BJ (cell line): ENCODE results near the gene STK24. TPM values are rescaled to one million over a fixed set of nuclear protein-coding genes. Genes with fewer than 3 reads are reported as not detected.
A peak's percentile ranks its signal among the peaks of the same experiment; 100 is the strongest.

Experiments used
- CTCF ChIA-PET: fragments of 350-600 bp; formaldehyde crosslinking; extraction: SDS; loops from one replicate; lab custom pipeline; 2021; ENCODE audit warnings: antibody characterized with exemption, inconsistent platforms; lab: Yijun Ruan, JAX
- POLR2A ChIA-PET: fragments of 300-600 bp; sonication (Branson Sonifier 250); formaldehyde crosslinking; extraction: SDS; loops from one replicate; lab custom pipeline; 2021; ENCODE audit warnings: antibody characterized with exemption; lab: Charles Lee
- DNase-seq: peaks from one replicate; pipeline ENCODE4 v3.0.0-alpha.2; 2011; ENCODE audit warnings: low read depth
- H3K27me3 ChIP-seq: 2 replicates; pipeline ENCODE4 v1.6.0; 2011; ENCODE audit warnings: low read length; ENCODE audit not compliant: control insufficient read depth, insufficient read depth
- H3K36me3 ChIP-seq: 2 replicates; pipeline ENCODE4 v1.5.1; 2011; ENCODE audit warnings: low read length; ENCODE audit not compliant: control insufficient read depth, insufficient read depth
- H3K4me3 ChIP-seq: 2 replicates; pipeline ENCODE4 v1.5.1; 2011; ENCODE audit warnings: low read depth, mild to moderate bottlenecking, control low read depth, low read length
- CTCF ChIP-seq: IDR thresholded peaks from 2 replicates; pipeline ENCODE4 v1.5.1; 2011; ENCODE audit warnings: low read depth, mild to moderate bottlenecking, control low read depth, inconsistent platforms, low read length, moderate library complexity; ENCODE audit not compliant: insufficient read depth
- polyA plus RNA-seq: library from polyadenylated mRNA; depleted of rRNA; stranded (reverse); fragments of >200 nt; gene quantifications from 2 replicates; pipeline ENCODE4 v1.2.3, GENCODE V29; 2011

STK24 gene
- polyA plus RNA-seq, 1 experiment = 32.8 TPM

GRCh38 chr13:98462946-98463345 lies 114.0 kb downstream of the STK24 start:
- no peak for DNase-seq
- ChIA-PET POLR2A (no interaction called here), CTCF (interaction anchor here (0.6 to 3.5 kb wide), 2 partner anchors 17 to 432 kb away, joined by 3 to 15 read pairs; no protein-coding TSS in a partner anchor)
- TF ChIP-seq CTCF = no peak
- Histone ChIP-seq H3K4me3 (no peak overlapping the region), H3K27me3 (no peaks in the 10 kb centered on the region), H3K36me3 (peaks cover 42% of the 10 kb centered on the region)

DNA sequence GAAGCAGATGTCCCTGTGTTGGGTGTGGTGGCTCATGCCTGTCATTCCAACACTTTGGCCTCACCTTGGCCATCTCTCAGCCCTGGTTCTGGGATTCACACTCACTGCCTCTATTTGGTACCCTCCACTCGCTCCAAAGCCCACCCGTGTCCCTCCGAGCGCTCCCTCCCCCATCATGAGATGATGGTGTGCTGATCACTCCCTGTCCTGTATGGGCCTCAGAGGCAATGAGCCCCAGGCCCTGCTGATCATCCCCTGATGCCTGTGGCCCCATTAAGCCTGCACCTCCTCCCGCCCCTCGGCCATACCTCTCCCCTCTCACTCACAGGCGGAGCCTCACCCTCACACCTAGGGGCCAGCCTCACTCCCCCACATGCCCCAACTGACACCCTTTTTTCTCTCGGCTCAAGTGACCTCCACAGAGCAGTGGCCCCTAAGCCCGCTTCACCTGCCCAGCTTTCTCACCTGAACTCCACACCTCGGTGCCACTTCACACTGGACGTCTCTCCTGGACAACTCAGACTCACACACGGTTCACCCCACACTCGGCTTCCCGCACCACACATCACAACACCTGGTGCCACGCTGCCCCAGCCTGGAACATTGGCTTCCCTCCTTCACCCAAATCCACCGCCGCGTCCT lies 114.5 kb downstream of the STK24 start:
- H3K27me3 ChIP-seq = no peaks in the 10 kb centered on the region
- TF ChIP-seq CTCF = no peak
- peaks cover 41% of the 10 kb centered on the region for H3K36me3 ChIP-seq
- H3K4me3 ChIP-seq = no peak overlapping the region
- no peak for DNase-seq
- ChIA-PET CTCF (interaction anchor here (1.4 kb wide), 2 partner anchors 17 to 429 kb away, joined by 3 to 4 read pairs; no protein-coding TSS in a partner anchor), POLR2A (no interaction called here)

DNA sequence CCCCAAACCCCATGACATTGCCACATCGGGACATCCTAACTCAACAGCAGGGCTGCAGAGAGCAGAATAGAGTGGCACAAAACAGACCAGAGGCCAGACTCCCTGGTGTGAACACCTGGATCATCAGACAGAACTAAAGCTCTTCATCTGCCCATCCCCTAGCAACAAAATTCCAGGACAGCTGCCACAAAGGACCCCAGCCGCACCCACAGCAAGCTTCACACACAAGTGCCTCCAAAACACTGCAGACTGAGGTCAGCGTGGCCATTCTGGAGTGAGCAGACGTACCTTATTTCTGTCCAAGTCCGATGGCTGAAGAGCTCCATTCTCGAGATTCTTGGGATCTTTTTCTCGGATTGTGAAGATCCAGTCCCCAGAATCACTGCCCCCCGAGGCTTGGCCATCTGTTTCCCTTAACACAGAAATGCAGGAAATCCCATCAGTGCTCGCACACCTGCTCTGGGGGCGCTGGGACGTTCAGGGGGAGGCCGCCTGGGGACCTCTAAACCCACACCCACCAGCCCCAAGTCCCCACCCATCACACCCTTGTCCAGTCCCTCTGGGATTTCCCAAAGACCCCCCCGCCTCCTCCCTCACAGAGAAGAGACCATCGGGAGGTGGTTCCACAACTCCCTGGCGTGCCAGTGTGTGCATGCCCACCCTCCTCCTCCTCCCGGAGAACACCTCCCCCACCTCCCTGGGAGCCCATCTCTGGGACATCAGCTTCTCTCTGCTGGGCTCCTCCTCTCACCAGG lies 115.2 kb downstream of the STK24 start:
- ChIA-PET POLR2A (no interaction called here), CTCF (interaction anchor here (0.6 to 1.4 kb wide), 3 partner anchors 16 to 428 kb away, joined by 3 to 4 read pairs (median 3); no protein-coding TSS in a partner anchor)
- TF ChIP-seq CTCF = no peak
- Histone ChIP-seq H3K4me3 (no peak overlapping the region), H3K36me3 (peaks cover 46% of the 10 kb centered on the region), H3K27me3 (no peaks in the 10 kb centered on the region)
- no peak for DNase-seq

DNA sequence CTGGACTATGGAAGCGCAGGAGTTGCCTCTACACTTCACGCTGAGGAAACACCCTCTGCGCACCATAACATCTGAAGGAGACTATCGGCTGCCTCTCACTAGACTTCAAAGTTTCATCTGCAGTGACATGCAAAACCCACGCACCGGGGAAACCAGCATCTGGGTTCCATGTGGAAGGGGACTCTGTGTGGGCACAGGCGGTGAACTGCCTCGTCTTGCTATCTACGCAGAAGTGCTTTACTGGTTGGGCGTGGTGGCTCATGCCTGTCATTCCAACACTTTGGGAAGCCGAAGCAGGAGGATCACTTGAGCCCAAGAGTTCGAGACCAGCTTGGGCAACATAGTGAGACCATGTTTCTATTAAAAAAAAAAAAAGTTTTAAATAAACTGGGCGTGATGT lies 116.4 kb downstream of the STK24 start:
- Histone ChIP-seq H3K27me3 (no peaks in the 10 kb centered on the region), H3K36me3 (peaks cover 48% of the 10 kb centered on the region), H3K4me3 (no peak overlapping the region)
- no peak for TF ChIP-seq CTCF
- CTCF ChIA-PET = interaction anchor here (0.6 to 1.4 kb wide), 2 partner anchors 15 to 172 kb away, joined by 3 to 4 read pairs; no protein-coding TSS in a partner anchor
- POLR2A ChIA-PET = no interaction called here
- DNase-seq = peak; percentile 43

DNA sequence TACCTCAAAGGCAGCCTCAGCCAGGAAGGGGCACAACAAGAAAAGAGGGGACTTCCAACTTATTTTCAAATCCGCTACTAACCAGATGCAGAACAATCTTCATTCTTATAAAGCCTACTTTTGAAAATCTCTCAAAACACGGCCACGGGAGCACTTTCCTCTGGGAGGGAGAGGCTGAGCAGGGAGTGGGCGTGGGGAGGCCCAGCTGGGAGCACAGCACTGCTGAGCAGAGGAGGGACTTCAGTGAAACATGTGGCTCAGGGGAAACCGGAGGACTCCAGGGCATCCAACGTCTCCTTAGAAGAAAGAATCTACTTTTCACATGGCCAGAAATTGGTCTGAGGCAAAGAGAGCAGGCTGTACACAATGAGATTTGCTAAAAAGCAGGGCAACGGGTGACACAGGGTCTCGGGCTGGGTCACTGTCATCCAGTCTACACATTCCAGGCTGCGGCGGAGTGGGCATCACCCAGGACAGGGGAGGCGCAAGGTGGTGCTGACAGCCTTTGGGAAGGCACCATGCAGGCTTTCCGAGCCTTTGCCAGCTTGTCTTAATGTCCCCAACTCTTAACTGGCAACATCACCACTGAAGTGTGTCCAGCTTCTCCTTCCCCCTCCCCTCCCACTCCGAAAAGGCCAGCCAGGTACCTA lies 117.1 kb downstream of the STK24 start:
- DNase-seq = no peak
- CTCF ChIA-PET = no interaction called here
- POLR2A ChIA-PET = no interaction called here
- no peak for TF ChIP-seq CTCF
- Histone ChIP-seq H3K27me3 (no peaks in the 10 kb centered on the region), H3K4me3 (no peak overlapping the region), H3K36me3 (peaks cover 44% of the 10 kb centered on the region)
